Esophagus squamous epithelium (tissue), 4 donors: ENCODE data around the gene HNF1B.

Experiments used
- POLR2A ChIP-seq, 4 donors: fragments of 450-650 bp; IDR thresholded peaks; one replicate each; pipeline ENCODE4 v1.6.1; 2017; ENCODE audit warnings: antibody characterized with exemption in 4 of 4, mild to moderate bottlenecking in 4 of 4, moderate library complexity in 3 of 4
- TF ChIP-seq, protein P1 (sequence below), 6 experiments: fragments of 450-650 bp in 4 of 6; fragments of 200-600 bp in 2 of 6; sonication (generic) in 2 of 6; IDR thresholded peaks; one replicate each; pipeline ENCODE4 v1.5.1; 2016 to 2019; ENCODE audit warnings: antibody characterized with exemption in 6 of 6, mild to moderate bottlenecking in 4 of 6, moderate library complexity in 4 of 6

DNA sequence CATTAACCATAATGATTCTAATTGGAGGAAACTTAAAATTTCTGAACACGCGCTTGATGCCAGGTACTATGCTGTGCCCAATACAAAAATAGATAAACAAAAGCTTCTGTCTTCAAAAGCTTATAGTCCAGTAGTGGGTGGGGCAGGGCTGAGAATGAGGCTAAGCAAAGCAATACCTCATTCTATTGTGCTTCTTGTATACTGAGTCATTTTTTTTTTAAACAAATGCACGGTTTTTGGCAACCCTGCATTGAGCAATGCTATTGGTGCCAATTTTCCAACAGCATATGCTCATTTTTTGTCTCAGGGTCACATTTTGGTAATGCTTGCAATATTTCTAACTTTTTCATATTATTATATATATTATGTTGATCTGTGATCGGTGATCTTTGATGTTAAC is 34.7 kb upstream of the HNF1B start:
- TF ChIP-seq, protein P1, sequence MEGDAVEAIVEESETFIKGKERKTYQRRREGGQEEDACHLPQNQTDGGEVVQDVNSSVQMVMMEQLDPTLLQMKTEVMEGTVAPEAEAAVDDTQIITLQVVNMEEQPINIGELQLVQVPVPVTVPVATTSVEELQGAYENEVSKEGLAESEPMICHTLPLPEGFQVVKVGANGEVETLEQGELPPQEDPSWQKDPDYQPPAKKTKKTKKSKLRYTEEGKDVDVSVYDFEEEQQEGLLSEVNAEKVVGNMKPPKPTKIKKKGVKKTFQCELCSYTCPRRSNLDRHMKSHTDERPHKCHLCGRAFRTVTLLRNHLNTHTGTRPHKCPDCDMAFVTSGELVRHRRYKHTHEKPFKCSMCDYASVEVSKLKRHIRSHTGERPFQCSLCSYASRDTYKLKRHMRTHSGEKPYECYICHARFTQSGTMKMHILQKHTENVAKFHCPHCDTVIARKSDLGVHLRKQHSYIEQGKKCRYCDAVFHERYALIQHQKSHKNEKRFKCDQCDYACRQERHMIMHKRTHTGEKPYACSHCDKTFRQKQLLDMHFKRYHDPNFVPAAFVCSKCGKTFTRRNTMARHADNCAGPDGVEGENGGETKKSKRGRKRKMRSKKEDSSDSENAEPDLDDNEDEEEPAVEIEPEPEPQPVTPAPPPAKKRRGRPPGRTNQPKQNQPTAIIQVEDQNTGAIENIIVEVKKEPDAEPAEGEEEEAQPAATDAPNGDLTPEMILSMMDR (IDR thresholded peaks at IDR 0.05): no peak
- no peak for TF ChIP-seq POLR2A (IDR thresholded peaks at IDR 0.05)
